Uterus (tissue), 2 donors: ENCODE data around the gene CMBL.

Experiments used
- POLR2A ChIP-seq, 2 donors: fragments of 450-650 bp; IDR thresholded peaks; one replicate each; pipeline ENCODE4 v1.6.1; 2016; ENCODE audit warnings: antibody characterized with exemption in 2 of 2, mild to moderate bottlenecking in 1 of 2, moderate library complexity in 1 of 2
- TF ChIP-seq, protein P1 (sequence below), 4 experiments: fragments of 200-600 bp in 2 of 4; fragments of 450-650 bp in 2 of 4; sonication (generic) in 2 of 4; IDR thresholded peaks; one replicate each; pipeline ENCODE4 v1.5.1; 2016 to 2019; ENCODE audit warnings: antibody characterized with exemption in 4 of 4, mild to moderate bottlenecking in 2 of 4, moderate library complexity in 1 of 4

DNA sequence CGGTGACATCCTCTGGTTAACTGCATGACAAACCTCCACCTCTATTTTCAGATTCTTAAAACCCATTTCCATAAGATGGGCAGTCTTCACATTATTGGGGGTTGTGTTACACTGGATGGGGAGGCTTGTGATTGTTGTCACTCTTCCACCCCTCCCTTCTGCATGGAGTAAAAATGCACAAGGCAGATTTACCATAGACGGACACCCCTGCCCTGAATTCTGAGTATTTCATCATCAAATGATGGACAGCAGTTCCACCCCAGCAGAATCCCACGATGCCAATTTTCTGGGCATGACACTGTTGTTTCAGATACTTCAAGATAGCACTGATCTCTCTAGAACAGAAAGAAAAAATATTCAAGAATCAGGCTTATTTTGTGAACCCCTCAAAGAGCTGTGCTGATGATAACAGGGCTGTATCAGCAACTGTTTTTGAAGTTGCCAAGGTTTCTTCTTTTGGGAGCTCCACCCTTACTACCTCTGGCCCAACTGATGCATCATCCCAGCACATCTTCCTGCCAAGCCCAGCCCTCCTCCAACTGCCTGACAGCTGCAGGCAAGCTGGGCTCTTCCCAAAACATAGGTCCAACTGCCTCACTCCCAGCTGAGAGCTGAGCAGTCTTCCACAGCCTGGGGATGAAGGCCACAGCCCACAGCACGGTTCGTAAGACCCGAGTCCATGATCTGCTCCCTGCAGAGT, 21.4 kb downstream of the CMBL start:
- TF ChIP-seq, protein P1, sequence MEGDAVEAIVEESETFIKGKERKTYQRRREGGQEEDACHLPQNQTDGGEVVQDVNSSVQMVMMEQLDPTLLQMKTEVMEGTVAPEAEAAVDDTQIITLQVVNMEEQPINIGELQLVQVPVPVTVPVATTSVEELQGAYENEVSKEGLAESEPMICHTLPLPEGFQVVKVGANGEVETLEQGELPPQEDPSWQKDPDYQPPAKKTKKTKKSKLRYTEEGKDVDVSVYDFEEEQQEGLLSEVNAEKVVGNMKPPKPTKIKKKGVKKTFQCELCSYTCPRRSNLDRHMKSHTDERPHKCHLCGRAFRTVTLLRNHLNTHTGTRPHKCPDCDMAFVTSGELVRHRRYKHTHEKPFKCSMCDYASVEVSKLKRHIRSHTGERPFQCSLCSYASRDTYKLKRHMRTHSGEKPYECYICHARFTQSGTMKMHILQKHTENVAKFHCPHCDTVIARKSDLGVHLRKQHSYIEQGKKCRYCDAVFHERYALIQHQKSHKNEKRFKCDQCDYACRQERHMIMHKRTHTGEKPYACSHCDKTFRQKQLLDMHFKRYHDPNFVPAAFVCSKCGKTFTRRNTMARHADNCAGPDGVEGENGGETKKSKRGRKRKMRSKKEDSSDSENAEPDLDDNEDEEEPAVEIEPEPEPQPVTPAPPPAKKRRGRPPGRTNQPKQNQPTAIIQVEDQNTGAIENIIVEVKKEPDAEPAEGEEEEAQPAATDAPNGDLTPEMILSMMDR (IDR thresholded peaks at IDR 0.05) = no peak
- TF ChIP-seq POLR2A (IDR thresholded peaks at IDR 0.05) = no peak
